Spleen (tissue), 7 donors: ENCODE results near the gene PNPT1.
"Not testable (repeated sequence)": the region's sequence is repeated elsewhere in the genome, so short reads cannot be mapped to it uniquely, and the experiment has no call there.

Source experiments
- CTCF ChIP-seq, 11 experiments: fragments of 200-600 bp in 7 of 11; fragments of 450-650 bp in 4 of 11; sonication (generic) in 4 of 11; IDR thresholded peaks in 8 of 11; conservative IDR thresholded peaks in 3 of 11; 1 replicate in 7 of 11; 2 replicates in 4 of 11; pipeline versions ENCODE4 v1.4.0 to v1.8.0; 2016 to 2021; ENCODE audit warnings: antibody characterized with exemption in 11 of 11, inconsistent platforms in 4 of 11, mild to moderate bottlenecking in 1 of 11
- POLR2A ChIP-seq, 3 donors: fragments of 450-650 bp; IDR thresholded peaks; one replicate each; pipeline ENCODE4 v1.5.1; 2017; ENCODE audit warnings: antibody characterized with exemption in 3 of 3, mild to moderate bottlenecking in 1 of 3
- donor health status: DM: no; HTN: no; CAD: no; lungs with moderate emphysema.
- donor health status: DM: no; HTN: no; CAD: no.
- donor health status: DM: no; HTN: no; CAD: no.

GRCh38 chr2:55715178-55715577, 21.5 kb upstream of the PNPT1 start:
- TF ChIP-seq CTCF (IDR thresholded peaks at IDR 0.05 in 8 of 11, conservative IDR thresholded peaks at IDR 0.05 in 3 of 11); POLR2A (IDR thresholded peaks at IDR 0.05): not testable (repeated sequence)
